ENCODE measurements around the gene PDCL2. TPM values are rescaled to one million over a fixed set of nuclear protein-coding genes. Genes with fewer than 3 reads are reported as not detected.

The PDCL2 gene
- total and polyA plus RNA-seq, 2 of the 8 experiments (the other 6 are each of a cell fraction or from before 2014, with no cell fraction given): not detected

- TF ChIP-seq HDAC2 (IDR thresholded peaks at IDR 0.05; ENCODE audit: borderline replicate concordance in 1 of 2, low read depth in 2 of 2, low read length in 2 of 2) (peak in 1 of 2 experiments; percentile 67; a peak in 2 of 4 replicates), TAF1 (IDR thresholded peaks at IDR 0.05; ENCODE audit: low read depth, low read length) (peak; percentile 49; the same call in 1 of the 2 replicates), CBX8 (IDR thresholded peaks at IDR 0.05; ENCODE audit: borderline replicate concordance, low read depth, low read length) (no peak), FOSL1 (IDR thresholded peaks at IDR 0.05; ENCODE audit: insufficient read depth, low read depth, low read length) (no peak), POLR2A (IDR thresholded peaks at IDR 0.05; ENCODE audit: control extremely low read depth in 1 of 2, low read depth in 2 of 2, low read length in 2 of 2) (peak in 1 of 2 experiments; percentile 33; a peak in 2 of 3 replicates), ASH2L (IDR thresholded peaks at IDR 0.05; ENCODE audit: low read length) (peak; percentile 85), POLR2AphosphoS5 (IDR thresholded peaks at IDR 0.05; ENCODE audit: low read depth, low read length) (no peak), TBP (IDR thresholded peaks at IDR 0.05; ENCODE audit: low read depth, low read length) (peak; percentile 55; the same call in 1 of the 2 replicates), JUN (IDR thresholded peaks at IDR 0.05; ENCODE audit: low read depth, low read length) (no peak)
Observed at GRCh38 chr4:55545641-55546505, 46.2 kb downstream of the PDCL2 start (continued).

All from H1 (cell line).